Colon (tissue), 2 donors: ENCODE measurements around the gene HCAR1.
"Not testable (repeated sequence)": the region's sequence is repeated elsewhere in the genome, so short reads cannot be mapped to it uniquely, and the experiment has no call there.

Experiments
- FAIRE-seq: peaks from 2 replicates; lab custom pipeline; 2012; peaks lifted over from hg19 to GRCh38; lab: Jason Lieb, UNC
- donor health status: control.
- donor health status: control.

The HCAR1 gene

GRCh38 chr12:122721057-122721545, 9.5 kb downstream of the HCAR1 start:
- FAIRE-seq = no peak

- not testable (repeated sequence) for FAIRE-seq
Observed at GRCh38 chr12:122716658-122717057, 14.0 kb downstream of the HCAR1 start, which contains the start of gene HCAR3. TSS of gene HCAR3 (minus strand) at chr12:122716811. CDS start at chr12:122716737, 74 bp downstream.

- not testable (repeated sequence) for FAIRE-seq
Observed at GRCh38 chr12:122715211-122715610, 15.4 kb downstream of the HCAR1 start.

GRCh38 chr12:122713491-122714188, 17.0 kb downstream of the HCAR1 start:
- FAIRE-seq = not testable (repeated sequence)

- not testable (repeated sequence) for FAIRE-seq
Observed at GRCh38 chr12:122711266-122711665, 19.4 kb downstream of the HCAR1 start.

DNA sequence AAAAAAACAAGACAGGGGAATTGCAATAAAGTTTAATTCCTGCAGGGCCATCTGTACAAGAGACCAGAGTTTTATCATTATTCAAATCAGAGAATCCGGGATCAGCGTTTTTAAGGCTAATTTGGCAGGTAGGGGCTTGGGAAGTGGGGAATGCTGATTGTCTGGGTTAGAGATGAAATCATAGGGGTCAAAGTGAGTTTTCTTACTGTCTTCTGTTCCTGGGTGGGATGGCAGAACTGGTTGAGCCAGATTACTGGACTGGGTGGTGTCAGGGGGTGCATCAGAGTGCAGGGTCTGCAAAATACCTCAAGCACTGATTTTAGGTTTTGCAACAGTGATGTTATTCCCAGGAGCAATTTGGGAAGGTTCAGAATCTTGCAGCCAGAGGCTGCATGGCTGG, 20.3 kb downstream of the HCAR1 start:
- FAIRE-seq = not testable (repeated sequence)

- not testable (repeated sequence) for FAIRE-seq
Observed at GRCh38 chr12:122709287-122709686, 21.4 kb downstream of the HCAR1 start.

DNA sequence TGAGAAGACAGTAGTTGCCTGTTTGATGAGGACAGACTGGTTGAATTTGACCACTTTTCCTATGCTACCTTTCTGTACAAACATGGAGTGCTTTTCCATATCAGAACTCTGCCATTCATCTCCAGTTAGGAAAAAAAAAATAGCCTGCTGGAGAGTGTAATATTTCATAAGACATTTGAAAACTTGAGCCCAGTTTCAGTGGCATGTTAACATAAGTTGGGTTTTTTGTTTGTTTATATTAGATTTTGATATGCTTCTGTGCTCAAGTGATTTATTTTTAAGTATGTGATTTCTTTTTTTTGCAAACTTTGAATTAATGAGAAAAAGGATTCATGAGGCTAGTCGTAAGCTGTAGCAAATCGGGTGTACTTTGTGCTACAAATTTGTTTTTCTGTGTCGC, 26.8 kb downstream of the HCAR1 start:
- not testable (repeated sequence) for FAIRE-seq

DNA sequence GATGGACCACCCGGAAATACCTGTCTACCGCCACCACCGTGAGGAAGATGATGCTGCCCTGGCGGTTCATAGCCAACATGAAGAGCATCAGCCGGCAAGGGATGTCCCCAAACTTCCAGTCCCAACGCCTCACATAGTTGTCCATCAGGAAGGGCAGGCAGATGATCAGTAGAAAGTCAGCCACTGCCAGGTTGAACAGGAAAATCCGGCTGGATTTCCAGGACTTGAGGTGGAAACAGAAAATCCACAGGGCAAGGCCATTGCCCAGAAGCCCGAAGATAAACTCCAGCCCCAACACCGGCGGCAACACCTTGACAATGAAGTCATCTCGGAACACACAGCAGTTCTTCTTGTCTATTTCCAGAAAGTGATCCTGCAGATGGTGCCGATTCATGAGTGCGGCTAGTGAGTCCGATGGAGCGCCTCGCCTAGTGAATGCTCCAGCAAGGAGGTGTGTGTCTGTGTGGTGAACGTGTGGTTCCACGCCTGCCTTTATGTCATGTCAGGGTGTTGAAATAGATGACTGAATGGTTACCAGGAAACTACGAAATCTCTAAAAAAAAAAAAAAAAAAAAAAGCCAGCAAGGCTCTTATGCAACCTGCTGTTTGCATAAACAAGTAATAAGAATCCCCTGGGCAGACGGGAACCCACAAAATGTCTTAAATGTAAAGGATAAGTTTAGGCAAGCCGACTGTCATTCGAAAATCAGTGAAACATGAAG, 27.6 kb downstream of the HCAR1 start, which contains the start of gene HCAR2:
Gene HCAR2 (minus strand): TSS at position 468 of the 722 bp plus-strand sequence. CDS start 74 bp downstream, at position 394.
- not testable (repeated sequence) for FAIRE-seq

- not testable (repeated sequence) for FAIRE-seq
Observed at GRCh38 chr12:122701481-122701880, 29.2 kb downstream of the HCAR1 start.

GRCh38 chr12:122700038-122700710, 30.5 kb downstream of the HCAR1 start:
- not testable (repeated sequence) for FAIRE-seq

DNA sequence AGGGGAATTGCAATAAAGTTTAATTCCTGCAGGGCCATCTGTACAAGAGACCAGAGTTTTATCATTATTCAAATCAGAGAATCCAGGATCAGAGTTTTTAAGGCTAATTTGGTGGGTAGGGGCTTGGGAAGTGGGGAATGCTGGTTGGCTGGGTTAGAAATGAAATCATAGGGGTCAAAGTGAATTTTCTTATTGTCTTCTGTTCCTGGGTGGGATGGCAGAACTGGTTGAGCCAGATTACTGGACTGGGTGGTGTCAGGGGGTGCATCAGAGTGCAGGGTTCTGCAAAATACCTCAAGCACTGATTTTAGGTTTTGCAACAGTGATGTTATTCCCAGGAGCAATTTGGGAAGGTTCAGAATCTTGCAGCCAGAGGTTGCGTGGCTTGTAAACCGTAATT, 33.7 kb downstream of the HCAR1 start:
- FAIRE-seq = not testable (repeated sequence)

DNA sequence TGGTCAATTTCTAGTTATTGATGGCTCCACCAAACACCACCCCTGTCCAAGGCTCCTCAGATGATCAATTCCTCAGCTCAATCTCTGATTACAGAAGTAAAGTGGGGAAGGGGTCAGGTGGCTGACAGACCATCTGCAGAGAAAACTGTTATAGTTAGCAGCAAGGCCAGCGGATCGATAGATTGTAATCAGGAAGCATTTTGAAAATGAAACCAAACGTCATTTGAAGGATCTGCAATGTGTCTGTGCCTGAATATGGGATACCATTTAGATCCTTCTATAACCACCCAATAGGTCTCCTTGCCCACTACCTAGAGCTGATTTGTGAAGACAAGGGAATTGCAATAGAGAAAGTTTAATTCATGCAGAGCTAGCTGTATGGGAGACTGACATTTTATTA, 39.1 kb downstream of the HCAR1 start:
- no peak for FAIRE-seq

DNA sequence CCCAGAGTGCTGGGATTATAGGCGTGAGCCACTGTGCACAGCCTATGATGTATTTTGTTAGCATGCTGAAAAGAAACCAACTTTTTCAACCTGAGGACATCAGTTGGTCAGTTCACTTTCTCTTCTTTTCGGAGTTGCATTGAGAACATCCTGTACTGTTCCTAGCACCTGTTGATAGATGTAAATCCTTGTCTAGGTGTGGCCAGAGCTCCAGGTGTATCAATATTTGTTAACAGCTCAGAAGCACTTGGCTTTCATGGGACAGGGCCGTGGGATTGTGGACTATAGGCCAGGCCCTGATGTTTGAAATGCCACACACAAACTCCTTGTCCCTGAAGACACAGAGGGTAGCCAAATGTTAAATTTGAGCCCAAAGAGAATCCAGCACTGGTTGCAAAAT, 42.4 kb downstream of the HCAR1 start:
- no peak for FAIRE-seq

DNA sequence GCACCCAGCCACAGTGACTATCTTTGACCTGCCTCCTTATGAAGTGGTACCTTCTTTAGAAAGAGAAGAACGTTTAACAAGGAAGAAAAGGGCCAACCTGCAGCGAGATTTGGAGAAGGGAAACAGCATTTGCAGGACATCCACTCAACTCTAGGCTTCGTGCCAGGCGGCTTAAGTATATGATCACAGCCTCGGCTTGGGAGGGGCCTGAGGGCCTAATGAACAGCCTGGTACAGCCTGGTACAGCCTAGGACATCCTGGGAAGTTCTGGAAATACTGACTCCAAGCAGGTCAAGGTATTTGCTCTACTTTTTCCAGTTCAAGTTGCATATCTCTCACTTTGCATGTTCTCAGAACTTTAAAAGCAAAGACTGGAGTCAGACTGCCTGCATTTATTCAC, 43.6 kb downstream of the HCAR1 start:
- no peak for FAIRE-seq

DNA sequence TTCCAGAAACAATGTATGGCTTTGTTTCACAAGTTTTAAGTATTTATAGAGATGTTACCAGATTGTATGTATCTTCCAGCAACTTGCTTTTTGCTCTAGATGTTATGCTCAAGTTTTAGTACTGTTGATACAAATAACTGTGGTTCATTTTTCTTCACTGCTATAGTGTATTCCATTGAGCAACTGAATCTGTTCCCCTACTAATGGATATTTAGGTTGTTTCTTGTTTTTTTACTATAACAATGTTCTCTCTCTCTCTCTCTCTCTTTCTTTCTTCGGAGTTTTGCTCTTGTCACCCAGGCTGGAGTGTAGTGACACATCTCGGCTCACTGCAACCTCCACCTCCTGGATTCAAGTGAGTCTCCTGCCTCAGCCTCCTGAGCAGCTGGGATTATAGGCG, 44.1 kb downstream of the HCAR1 start:
- FAIRE-seq = no peak

DNA sequence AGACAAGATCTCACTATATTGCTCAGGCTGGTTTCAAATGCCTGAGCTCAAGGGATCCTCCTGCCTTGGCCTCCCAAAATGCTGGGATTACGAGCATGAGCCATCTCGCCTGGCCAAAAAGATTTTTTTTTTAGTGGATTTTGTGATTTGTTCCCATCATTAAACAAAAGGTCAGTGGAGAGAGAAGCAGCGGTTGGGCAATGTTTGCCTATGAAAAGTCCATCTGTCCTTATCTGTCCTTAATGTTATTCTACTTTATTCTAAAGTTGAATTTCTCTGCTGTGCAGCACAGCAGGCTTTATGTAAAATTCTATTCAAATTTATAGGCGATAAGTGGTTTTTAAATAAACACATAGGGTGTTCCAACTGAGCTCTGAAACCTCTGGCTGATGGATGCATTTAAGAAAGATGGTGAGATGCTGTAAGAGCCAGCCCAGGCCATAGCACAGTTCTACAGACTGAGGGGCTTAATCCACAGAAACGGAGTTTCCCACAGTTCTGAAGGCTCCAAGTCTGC, 46.3 kb downstream of the HCAR1 start:
- no peak for FAIRE-seq

DNA sequence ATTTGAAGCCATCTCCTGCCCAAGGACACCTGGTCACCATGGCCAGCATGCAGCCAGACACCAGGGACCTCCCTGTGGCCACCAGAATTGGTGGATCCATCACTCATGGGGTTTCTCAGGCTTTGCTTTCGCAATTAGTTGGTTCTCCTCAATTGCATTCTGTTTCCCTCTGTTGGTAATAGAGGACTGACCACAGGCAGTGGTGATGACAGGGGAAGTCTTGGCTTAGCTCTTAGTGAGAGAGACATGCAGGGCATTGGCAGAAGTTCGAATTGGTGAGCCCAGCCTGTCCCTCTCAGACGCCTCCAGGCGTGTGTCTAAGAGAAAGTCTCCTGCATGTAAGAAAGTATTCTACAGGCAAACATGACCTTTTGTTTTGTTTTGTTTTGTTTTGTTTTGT, 48.8 kb downstream of the HCAR1 start:
- no peak for FAIRE-seq

DNA sequence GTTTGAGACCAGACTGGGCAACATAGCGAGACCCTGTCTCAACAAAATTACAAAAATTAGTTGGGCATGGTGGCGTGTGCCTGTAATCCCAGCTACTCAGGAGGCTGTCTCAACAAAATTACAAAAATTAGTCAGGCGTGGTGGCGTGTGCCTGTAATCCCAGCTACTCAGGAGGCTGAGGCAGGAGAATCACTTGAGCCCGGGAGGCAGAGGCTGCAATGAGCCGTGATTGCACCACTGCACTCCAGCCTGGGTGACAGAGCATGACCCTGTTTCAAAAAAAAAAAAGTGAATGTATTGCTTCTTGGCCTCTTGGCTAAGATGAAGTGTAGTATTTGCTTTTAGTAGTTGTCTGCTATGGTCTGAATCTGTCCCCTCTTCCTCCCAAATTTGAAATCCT, 49.7 kb downstream of the HCAR1 start:
- FAIRE-seq = not testable (repeated sequence)

DNA sequence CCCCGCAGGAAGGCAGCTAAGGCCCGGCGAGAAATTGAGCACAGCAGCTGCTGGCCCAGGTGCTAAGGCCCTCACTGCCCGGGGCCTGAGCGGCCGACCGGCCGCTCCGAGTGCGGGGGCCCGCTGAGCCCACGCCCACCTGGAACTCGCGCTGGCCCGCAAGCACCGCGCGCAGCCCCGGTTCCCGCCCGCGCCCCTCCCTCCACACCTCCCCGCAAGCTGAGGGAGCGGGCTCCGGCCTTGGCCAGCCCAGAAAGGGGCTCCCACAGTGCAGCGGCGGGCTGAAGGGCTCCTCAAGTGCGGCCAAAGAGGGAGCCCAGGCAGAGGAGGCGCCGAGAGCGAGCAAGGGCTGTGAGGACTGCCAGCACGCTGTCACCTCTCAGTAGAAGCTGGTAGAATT, 53.9 kb downstream of the HCAR1 start:
- not testable (repeated sequence) for FAIRE-seq
